ENCODE measurements around the gene OCA2.

- TF ChIP-seq POLR2A (IDR thresholded peaks at IDR 0.05; ENCODE audit: control extremely low read depth in 1 of 2, low read depth in 2 of 2, low read length in 2 of 2) (no peak), ATF3 (IDR thresholded peaks at IDR 0.05; ENCODE audit: insufficient read depth, low read depth, low read length) (no peak), JUND (IDR thresholded peaks at IDR 0.05; ENCODE audit: low read length) (no peak), RAD21 (IDR thresholded peaks at IDR 0.05 in 1 of 2, conservative IDR thresholded peaks at IDR 0.05 in 1 of 2; ENCODE audit: low read depth in 2 of 2, low read length in 2 of 2) (no peak), CTCF (IDR thresholded peaks at IDR 0.05; ENCODE audit: control extremely low read depth in 1 of 3, insufficient read depth in 1 of 3, low read depth in 1 of 3, low read length in 3 of 3) (no peak), CEBPB (IDR thresholded peaks at IDR 0.05; ENCODE audit: low read depth, low read length) (no peak), TAF1 (IDR thresholded peaks at IDR 0.05; ENCODE audit: low read depth, low read length) (no peak), YY1 (IDR thresholded peaks at IDR 0.05; ENCODE audit: low read depth, low read length) (no peak), NRF1 (IDR thresholded peaks at IDR 0.05; ENCODE audit: low read depth, low read length) (no peak), RNF2 (IDR thresholded peaks at IDR 0.05; ENCODE audit: borderline replicate concordance, low read depth, low read length, missing control alignments, poor library complexity, severe bottlenecking) (no peak), GABPA (IDR thresholded peaks at IDR 0.05; ENCODE audit: borderline replicate concordance, insufficient read depth, low read length) (no peak), EP300 (IDR thresholded peaks at IDR 0.05; ENCODE audit: borderline replicate concordance in 1 of 2, low read depth in 2 of 2, low read length in 2 of 2) (no peak), SIN3A (conservative IDR thresholded peaks at IDR 0.05 in 1 of 2, IDR thresholded peaks at IDR 0.05 in 1 of 2; ENCODE audit: low read depth in 1 of 2, low read length in 2 of 2) (no peak)
These were observed 351.1 kb downstream of the OCA2 start for GRCh38 chr15:27747997-27748396.

All from H1 (cell line).